Transverse colon (tissue), 4 donors: Measurements from ENCODE around the gene ZNF521. TPM values are rescaled to one million over a fixed set of nuclear protein-coding genes. Genes with fewer than 3 reads are reported as not detected.

Experiments used
- DNase-seq: peaks from one replicate; pipeline ENCODE4 v3.0.0-alpha.2; 2019
- H3K27ac ChIP-seq, 4 donors: fragments of 200-600 bp; sonication (generic); 2 replicates each; pipeline ENCODE4 v1.5.1; 2016 to 2018; ENCODE audit warnings: inconsistent platforms in 4 of 4
- H3K27me3 ChIP-seq: fragments of 200-600 bp; sonication (generic); 2 replicates; pipeline ENCODE4 v1.5.1; 2017; ENCODE audit warnings: inconsistent platforms
- H3K36me3 ChIP-seq, 4 donors: fragments of 200-600 bp; sonication (generic); 2 replicates each; pipeline ENCODE4 v1.5.1; 2017 to 2019; ENCODE audit warnings: inconsistent platforms in 4 of 4
- H3K4me1 ChIP-seq, 4 donors: fragments of 200-600 bp; sonication (generic); 2 replicates each; pipeline ENCODE4 v1.5.1; 2017 to 2020; ENCODE audit warnings: inconsistent platforms in 4 of 4
- H3K4me3 ChIP-seq, 4 donors: fragments of 200-600 bp; sonication (generic); 1 replicate in 1 of 4; 2 replicates in 3 of 4; pipeline versions ENCODE4 v1.5.1 to v1.6.1; 2017 to 2019; ENCODE audit warnings: inconsistent platforms in 4 of 4
- H3K9me3 ChIP-seq, 2 donors: fragments of 200-600 bp; sonication (generic); 2 replicates each; pipeline ENCODE4 v1.5.1; 2017 to 2019; ENCODE audit warnings: inconsistent platforms in 2 of 2
- CTCF ChIP-seq, 5 experiments: fragments of 200-600 bp in 3 of 5; fragments of 450-650 bp in 2 of 5; sonication (generic) in 3 of 5; IDR thresholded peaks; 1 replicate in 2 of 5; 2 replicates in 3 of 5; pipeline ENCODE4 v1.5.1; 2016 to 2017; ENCODE audit warnings: antibody characterized with exemption in 5 of 5, inconsistent platforms in 3 of 5, mild to moderate bottlenecking in 2 of 5, moderate library complexity in 1 of 5
- EP300 ChIP-seq: sonication (generic); formaldehyde crosslinking; IDR thresholded peaks from one replicate; pipeline ENCODE4 v1.6.1; 2017; ENCODE audit warnings: antibody characterized with exemption, low read depth
- POLR2A ChIP-seq: fragments of 450-650 bp; IDR thresholded peaks from one replicate; pipeline ENCODE4 v1.6.1; 2016; ENCODE audit warnings: antibody characterized with exemption, mild to moderate bottlenecking, moderate library complexity
- POLR2AphosphoS5 ChIP-seq, 3 donors: sonication (generic); formaldehyde crosslinking; IDR thresholded peaks; one replicate each; pipeline ENCODE4 v1.6.1; 2016; ENCODE audit warnings: antibody characterized with exemption in 3 of 3
- WGBS, 2 donors: methylation state at CpG; one replicate each; pipeline ENCODE4 v1.1.5; 2018; ENCODE audit warnings: low coverage in 1 of 2; 5-methylcytosine and 5-hydroxymethylcytosine counted together
- in situ Hi-C, 4 donors: fragments of 200-750 bp; cut with MboI; loops; one replicate each; pipeline versions ENCODE4 v1.15.0 to v1.15.1; 2017; ENCODE audit warnings: low sequenced_read_pairs in 3 of 4, low pct_ligation_motif_present in 1 of 4, low pct_unique_long_range_greater_than_20kb in 1 of 4
- intact Hi-C: fragments of 100-400 bp; cut with DNase I; formaldehyde crosslinking; loops from one replicate; pipeline ENCODE4 v1.15.1; 2023; ENCODE audit warnings: low total_unique reads
- total RNA-seq, 4 donors: library from RNA; depleted of rRNA; stranded (reverse); fragments of >200 nt; gene quantifications; one replicate each; pipeline ENCODE4 v1.1.0, GENCODE V29; 2016

The ZNF521 gene
- total RNA-seq, 4 donors from 2014 or later: 6.4 to 29.5 (median 9.0) TPM

- Histone ChIP-seq H3K9me3 (no peaks in the 10 kb centered on the region), H3K27me3 (no peaks in the 10 kb centered on the region), H3K27ac (no peak overlapping the region), H3K4me1 (no peaks in the 10 kb centered on the region), H3K36me3 (no peaks in the 10 kb centered on the region), H3K4me3 (no peak overlapping the region)
- TF ChIP-seq EP300 (no peak), POLR2A (no peak), POLR2AphosphoS5 (IDR thresholded peaks at IDR 0.05) (no peak), CTCF (IDR thresholded peaks at IDR 0.05) (no peak)
- intact Hi-C loops: no loop called here
- DNase-seq: no peak
- WGBS, 2 donors: 42 to 45% methylated on average over 2 of the region's 2 CpGs
- in situ Hi-C loops: loop anchor here in 1 of 4 donors (25.0 kb wide), 1 partner anchor 99 kb away; the partner anchor contains the start of gene ZNF521
These were observed 89.0 kb downstream of the ZNF521 start for GRCh38 chr18:25262920-25263319.

- DNase-seq: no peak
- H3K36me3 ChIP-seq: no peaks in the 10 kb centered on the region
- no peaks in the 10 kb centered on the region for H3K4me1 ChIP-seq
- WGBS, 2 donors: 36% methylated on average over 5 of the region's 5 CpGs
- in situ Hi-C loops (loop anchor here in 1 of 4 donors (25.0 kb wide), 1 partner anchor 101 kb away; the partner anchor contains the start of gene ZNF521), intact Hi-C loops (no loop called here)
- H3K27me3 ChIP-seq: no peaks in the 10 kb centered on the region
- no peak overlapping the region for H3K27ac ChIP-seq
- H3K4me3 ChIP-seq: no peak overlapping the region
- TF ChIP-seq POLR2AphosphoS5 (IDR thresholded peaks at IDR 0.05): no peak
- no peaks in the 10 kb centered on the region for H3K9me3 ChIP-seq
These were observed 90.2 kb downstream of the ZNF521 start for GRCh38 chr18:25261768-25262167.

GRCh38 chr18:25256439-25256838, 95.5 kb downstream of the ZNF521 start:
- no peak for TF ChIP-seq EP300
- no peak for TF ChIP-seq POLR2A
- TF ChIP-seq CTCF (IDR thresholded peaks at IDR 0.05): no peak
- no peak for TF ChIP-seq POLR2AphosphoS5 (IDR thresholded peaks at IDR 0.05)
- H3K27me3 ChIP-seq: no peaks in the 10 kb centered on the region
- 74 to 78% methylated on average over 4 of the region's 4 CpGs for WGBS, 2 donors
- no peak for DNase-seq
- intact Hi-C loops (no loop called here), in situ Hi-C loops (loop anchor here in 1 of 4 donors (25.0 kb wide), 1 partner anchor 106 kb away; the partner anchor contains the start of gene ZNF521)
- no peak overlapping the region for H3K4me3 ChIP-seq
- H3K4me1 ChIP-seq: no peaks in the 10 kb centered on the region
- no peak overlapping the region for H3K27ac ChIP-seq
- no peaks in the 10 kb centered on the region for H3K9me3 ChIP-seq
- H3K36me3 ChIP-seq: no peaks in the 10 kb centered on the region

- H3K27me3 ChIP-seq: no peaks in the 10 kb centered on the region
- TF ChIP-seq POLR2A (no peak), CTCF (IDR thresholded peaks at IDR 0.05) (no peak), EP300 (no peak), POLR2AphosphoS5 (IDR thresholded peaks at IDR 0.05) (no peak)
- H3K36me3 ChIP-seq: no peaks in the 10 kb centered on the region
- in situ Hi-C loops: loop anchor here in 1 of 4 donors (25.0 kb wide), 1 partner anchor 109 kb away; the partner anchor contains the start of gene ZNF521
- intact Hi-C loops: no loop called here
- H3K9me3 ChIP-seq: no peaks in the 10 kb centered on the region
- H3K4me1 ChIP-seq: no peaks in the 10 kb centered on the region
- 86% methylated on average over 1 of the region's 1 CpG; no CpG with 5 or more reads in 1 of the 2 donors for WGBS, 2 donors
- no peak for DNase-seq
- H3K27ac ChIP-seq: no peak overlapping the region
- H3K4me3 ChIP-seq: no peak overlapping the region
These were observed 98.2 kb downstream of the ZNF521 start for GRCh38 chr18:25253779-25254178.

- 78% methylated on average over 1 of the region's 1 CpG; no CpG with 5 or more reads in 1 of the 2 donors for WGBS, 2 donors
- Histone ChIP-seq H3K4me3 (no peak overlapping the region), H3K9me3 (no peaks in the 10 kb centered on the region), H3K36me3 (no peaks in the 10 kb centered on the region), H3K27ac (no peak overlapping the region), H3K4me1 (no peaks in the 10 kb centered on the region), H3K27me3 (no peaks in the 10 kb centered on the region)
- DNase-seq: no peak
- TF ChIP-seq EP300 (no peak), POLR2AphosphoS5 (IDR thresholded peaks at IDR 0.05) (no peak), POLR2A (no peak), CTCF (IDR thresholded peaks at IDR 0.05) (no peak)
- in situ Hi-C loops: loop anchor here in 1 of 4 donors (25.0 kb wide), 1 partner anchor 109 kb away; the partner anchor contains the start of gene ZNF521
- intact Hi-C loops: no loop called here
These were observed 98.8 kb downstream of the ZNF521 start for GRCh38 chr18:25253136-25253535.
